Measurements from ENCODE around the gene DYSF. TPM values are rescaled to one million over a fixed set of nuclear protein-coding genes. Genes with fewer than 3 reads are reported as not detected.

DYSF gene
- total RNA-seq, 2 donors from 2014 or later, result 1.4 to 3.1 TPM

DNA sequence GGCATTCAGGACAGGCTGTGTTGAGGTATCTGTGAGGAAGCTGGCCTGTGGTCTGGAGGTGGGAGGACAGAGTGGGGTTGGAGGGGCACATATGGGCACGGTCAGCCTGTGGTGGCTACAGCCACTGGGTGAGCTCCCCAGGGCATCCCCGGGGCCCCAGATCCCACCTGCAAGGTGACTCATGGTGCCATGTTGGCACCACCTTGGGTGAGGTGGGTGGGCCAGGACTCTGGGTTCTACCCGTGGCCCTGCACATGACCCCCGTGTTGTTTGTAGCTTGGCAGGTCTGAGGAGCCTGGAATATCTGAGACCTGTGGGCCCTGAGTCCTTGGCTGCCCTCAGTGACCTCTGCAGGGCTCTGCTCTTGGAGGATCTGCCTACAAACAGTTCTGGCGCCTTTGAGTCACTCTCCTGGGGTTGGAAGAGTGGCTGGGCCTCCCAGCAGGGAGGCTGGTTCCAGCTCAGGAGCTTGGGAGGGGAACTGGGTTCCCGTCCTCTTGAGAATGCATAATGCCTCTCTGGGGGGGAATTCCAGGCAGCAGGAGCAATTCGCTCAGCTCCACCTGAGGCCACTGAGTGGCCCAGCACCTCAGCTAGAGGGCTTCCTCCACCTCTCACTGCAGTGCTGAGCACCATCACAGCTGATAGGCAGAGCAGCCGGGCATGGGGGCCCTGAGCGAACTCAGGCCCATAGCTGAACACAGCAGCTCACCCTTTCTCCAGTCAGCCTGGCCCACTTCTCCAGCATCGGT is 105.1 kb downstream of the DYSF start:
- peak; percentile 83 for DNase-seq
- Histone ChIP-seq H3K9me3 (ENCODE audit: control insufficient read depth, low read length) (no peaks in the 10 kb centered on the region), H3K9ac (ENCODE audit: extremely low read depth, low read length, poor library complexity, severe bottlenecking) (no peak overlapping the region), H3K27me3 (ENCODE audit: control insufficient read depth, insufficient read depth, low read length, poor library complexity, severe bottlenecking) (no peaks in the 10 kb centered on the region), H3K36me3 (ENCODE audit: control insufficient read depth, insufficient read depth, low read length) (no peaks in the 10 kb centered on the region), H3K4me1 (ENCODE audit: control insufficient read depth, insufficient read depth, low read length) (no peaks in the 10 kb centered on the region), H3K4me3 (ENCODE audit: low read length) (no peak overlapping the region), H3K27ac (ENCODE audit: low read depth, low read length) (no peak overlapping the region)
- H3K4me3 Mint-ChIP-seq, result no peak overlapping the region
- TF ChIP-seq, protein P1, sequence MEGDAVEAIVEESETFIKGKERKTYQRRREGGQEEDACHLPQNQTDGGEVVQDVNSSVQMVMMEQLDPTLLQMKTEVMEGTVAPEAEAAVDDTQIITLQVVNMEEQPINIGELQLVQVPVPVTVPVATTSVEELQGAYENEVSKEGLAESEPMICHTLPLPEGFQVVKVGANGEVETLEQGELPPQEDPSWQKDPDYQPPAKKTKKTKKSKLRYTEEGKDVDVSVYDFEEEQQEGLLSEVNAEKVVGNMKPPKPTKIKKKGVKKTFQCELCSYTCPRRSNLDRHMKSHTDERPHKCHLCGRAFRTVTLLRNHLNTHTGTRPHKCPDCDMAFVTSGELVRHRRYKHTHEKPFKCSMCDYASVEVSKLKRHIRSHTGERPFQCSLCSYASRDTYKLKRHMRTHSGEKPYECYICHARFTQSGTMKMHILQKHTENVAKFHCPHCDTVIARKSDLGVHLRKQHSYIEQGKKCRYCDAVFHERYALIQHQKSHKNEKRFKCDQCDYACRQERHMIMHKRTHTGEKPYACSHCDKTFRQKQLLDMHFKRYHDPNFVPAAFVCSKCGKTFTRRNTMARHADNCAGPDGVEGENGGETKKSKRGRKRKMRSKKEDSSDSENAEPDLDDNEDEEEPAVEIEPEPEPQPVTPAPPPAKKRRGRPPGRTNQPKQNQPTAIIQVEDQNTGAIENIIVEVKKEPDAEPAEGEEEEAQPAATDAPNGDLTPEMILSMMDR (conservative IDR thresholded peaks at IDR 0.05), result no peak
- 88 to 90% methylated on average over 6 to 10 of the region's 10 CpGs for WGBS, 2 experiments (ENCODE audit: insufficient coverage in 1 of 2, insufficient read length in 1 of 2)
- no peaks in the 10 kb centered on the region for H3K9me3 Mint-ChIP-seq
- H3K27ac Mint-ChIP-seq, result peak overlapping the region; percentile 72
- H3K4me1 Mint-ChIP-seq, result peaks cover 3% of the 10 kb centered on the region
- no peaks in the 10 kb centered on the region for H3K36me3 Mint-ChIP-seq (ENCODE audit: low read depth)
- H3K27me3 Mint-ChIP-seq (ENCODE audit: insufficient read depth), result no peaks in the 10 kb centered on the region

DNA sequence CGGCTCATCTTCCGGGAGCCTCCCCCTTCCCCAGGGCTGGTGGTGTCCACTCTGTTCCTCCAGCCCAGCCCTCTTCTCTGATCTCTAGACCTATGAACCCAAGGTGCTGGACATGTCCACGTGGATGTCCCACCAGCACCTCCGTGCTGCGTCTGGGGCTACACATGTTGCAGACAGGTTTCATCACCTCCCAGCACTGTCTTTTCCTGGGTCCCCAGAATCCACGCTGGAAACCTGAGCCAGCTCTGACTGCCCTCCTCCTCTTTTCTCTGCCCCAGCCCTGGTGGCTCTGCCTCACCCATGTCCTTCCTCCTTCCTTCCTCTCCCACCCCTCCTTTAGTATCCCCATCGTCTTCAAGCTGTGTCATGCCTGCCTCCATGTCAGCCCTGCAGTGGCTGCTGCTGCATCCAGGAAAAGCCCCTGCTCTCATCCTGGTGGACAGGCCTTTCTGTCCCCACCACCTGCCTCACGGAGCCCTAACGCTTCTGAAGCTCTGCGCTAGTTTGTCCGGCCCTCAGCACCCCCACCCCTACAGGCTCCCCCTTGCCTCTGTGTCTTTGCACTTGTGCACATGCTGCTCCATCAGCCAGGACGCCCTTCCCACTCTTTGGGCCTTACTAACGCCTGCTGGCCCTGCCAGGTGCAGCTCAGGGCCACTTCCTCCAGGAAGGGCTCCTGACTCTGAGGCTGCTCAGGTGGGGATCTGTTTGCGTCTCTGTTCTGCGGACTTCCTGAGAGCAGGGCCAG is 105.9 kb downstream of the DYSF start:
- Mint-ChIP-seq H3K27me3 (ENCODE audit: insufficient read depth) (no peaks in the 10 kb centered on the region), H3K27ac (no peak overlapping the region), H3K4me3 (no peak overlapping the region), H3K36me3 (ENCODE audit: low read depth) (no peaks in the 10 kb centered on the region), H3K4me1 (peaks cover 3% of the 10 kb centered on the region), H3K9me3 (no peaks in the 10 kb centered on the region)
- 91 to 95% methylated on average over 14 to 15 of the region's 15 CpGs for WGBS, 2 experiments (ENCODE audit: insufficient coverage in 1 of 2, insufficient read length in 1 of 2)
- Histone ChIP-seq H3K27me3 (ENCODE audit: control insufficient read depth, insufficient read depth, low read length, poor library complexity, severe bottlenecking) (no peaks in the 10 kb centered on the region), H3K36me3 (ENCODE audit: control insufficient read depth, insufficient read depth, low read length) (no peaks in the 10 kb centered on the region), H3K4me1 (ENCODE audit: control insufficient read depth, insufficient read depth, low read length) (no peaks in the 10 kb centered on the region), H3K9me3 (ENCODE audit: control insufficient read depth, low read length) (no peaks in the 10 kb centered on the region), H3K27ac (ENCODE audit: low read depth, low read length) (no peak overlapping the region), H3K9ac (ENCODE audit: extremely low read depth, low read length, poor library complexity, severe bottlenecking) (no peak overlapping the region), H3K4me3 (ENCODE audit: low read length) (no peak overlapping the region)
- TF ChIP-seq, protein P1 (conservative IDR thresholded peaks at IDR 0.05), result no peak
- DNase-seq, result no peak

DNA sequence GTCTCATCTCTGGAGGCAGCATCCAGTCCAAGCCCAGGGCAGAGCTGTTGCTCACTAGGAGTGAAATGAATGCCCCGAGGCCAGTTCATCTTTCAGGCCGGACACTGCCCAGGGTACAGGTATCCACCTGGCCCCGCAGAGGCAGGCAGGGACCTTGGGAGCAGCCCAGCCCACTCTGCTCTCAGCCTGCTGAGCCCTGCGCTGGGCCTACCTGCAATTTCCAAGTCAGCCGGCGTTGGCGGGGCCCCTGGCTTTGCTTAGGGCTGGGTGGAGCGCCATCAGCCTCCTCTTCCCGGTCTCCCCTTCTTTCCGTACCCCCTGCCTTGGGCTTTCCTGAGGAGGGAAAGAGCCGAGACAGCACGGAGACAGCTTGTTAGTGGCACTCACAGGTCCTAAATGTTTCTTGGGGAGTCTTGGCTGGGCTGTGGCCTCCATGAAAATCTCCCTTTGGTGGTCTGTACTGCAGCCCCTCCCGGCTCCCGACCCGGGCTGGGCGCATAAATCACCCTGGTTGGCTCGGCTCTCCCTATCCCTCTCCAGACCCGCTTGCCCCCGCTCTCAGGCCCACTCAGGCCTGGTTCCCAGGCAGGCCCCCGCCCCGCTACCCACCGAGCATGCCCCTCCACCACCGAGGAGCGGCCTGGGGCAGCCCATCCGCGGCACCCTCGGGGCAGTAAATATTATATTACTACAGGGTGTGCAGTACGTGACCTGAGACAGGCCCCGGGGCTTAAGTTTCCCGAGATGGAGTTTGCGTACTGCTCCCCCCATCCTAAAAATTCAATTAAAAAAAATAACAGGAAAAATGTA is 106.7 kb downstream of the DYSF start:
- Histone ChIP-seq H3K36me3 (ENCODE audit: control insufficient read depth, insufficient read depth, low read length) (no peaks in the 10 kb centered on the region), H3K4me3 (ENCODE audit: low read length) (no peak overlapping the region), H3K9ac (ENCODE audit: extremely low read depth, low read length, poor library complexity, severe bottlenecking) (no peak overlapping the region), H3K27ac (ENCODE audit: low read depth, low read length) (no peak overlapping the region), H3K27me3 (ENCODE audit: control insufficient read depth, insufficient read depth, low read length, poor library complexity, severe bottlenecking) (no peaks in the 10 kb centered on the region), H3K9me3 (ENCODE audit: control insufficient read depth, low read length) (no peaks in the 10 kb centered on the region), H3K4me1 (ENCODE audit: control insufficient read depth, insufficient read depth, low read length) (no peaks in the 10 kb centered on the region)
- H3K36me3 Mint-ChIP-seq (ENCODE audit: low read depth), result no peaks in the 10 kb centered on the region
- 88 to 95% methylated on average over 9 to 31 of the region's 31 CpGs for WGBS, 2 experiments (ENCODE audit: insufficient coverage in 1 of 2, insufficient read length in 1 of 2)
- no peaks in the 10 kb centered on the region for H3K27me3 Mint-ChIP-seq (ENCODE audit: insufficient read depth)
- H3K4me3 Mint-ChIP-seq, result no peak overlapping the region
- DNase-seq, result peak; percentile 60
- TF ChIP-seq, protein P1 (conservative IDR thresholded peaks at IDR 0.05), result no peak
- no peak overlapping the region for H3K27ac Mint-ChIP-seq
- no peaks in the 10 kb centered on the region for H3K9me3 Mint-ChIP-seq
- peaks cover 3% of the 10 kb centered on the region for H3K4me1 Mint-ChIP-seq

Data from endodermal cell (in vitro differentiated cells).